Lower leg skin (tissue), 3 donors: Measurements from ENCODE around the gene ATF7IP.

Experiments
- POLR2A ChIP-seq, 2 donors: fragments of 450-650 bp; IDR thresholded peaks; one replicate each; pipeline ENCODE4 v1.6.1; 2016 to 2017; ENCODE audit warnings: antibody characterized with exemption in 2 of 2, mild to moderate bottlenecking in 1 of 2, moderate library complexity in 1 of 2
- TF ChIP-seq, protein P1 (sequence below), 3 donors: fragments of 450-650 bp; IDR thresholded peaks; one replicate each; pipeline ENCODE4 v1.5.1; 2016; ENCODE audit warnings: antibody characterized with exemption in 3 of 3, mild to moderate bottlenecking in 3 of 3, moderate library complexity in 2 of 3

DNA sequence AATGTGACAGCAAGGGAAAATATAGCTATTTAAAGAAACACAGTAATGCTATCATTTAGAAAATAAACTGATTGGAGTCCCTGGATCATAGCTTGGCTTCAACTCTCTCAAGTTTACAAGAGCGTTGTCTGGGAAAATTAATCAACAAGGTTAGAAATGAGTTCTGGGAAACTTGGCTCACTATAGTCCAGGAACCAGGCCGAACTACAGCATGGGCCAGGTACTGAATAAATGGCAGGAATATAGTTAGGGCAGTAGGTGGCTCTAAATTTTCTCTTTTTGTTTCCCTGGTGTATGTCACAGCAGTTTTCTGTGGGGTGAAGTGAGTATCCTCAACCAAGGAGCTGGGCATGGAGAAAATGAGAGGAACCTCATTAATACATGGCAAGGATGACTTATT lies 129.8 kb downstream of the ATF7IP start:
- TF ChIP-seq, protein P1, sequence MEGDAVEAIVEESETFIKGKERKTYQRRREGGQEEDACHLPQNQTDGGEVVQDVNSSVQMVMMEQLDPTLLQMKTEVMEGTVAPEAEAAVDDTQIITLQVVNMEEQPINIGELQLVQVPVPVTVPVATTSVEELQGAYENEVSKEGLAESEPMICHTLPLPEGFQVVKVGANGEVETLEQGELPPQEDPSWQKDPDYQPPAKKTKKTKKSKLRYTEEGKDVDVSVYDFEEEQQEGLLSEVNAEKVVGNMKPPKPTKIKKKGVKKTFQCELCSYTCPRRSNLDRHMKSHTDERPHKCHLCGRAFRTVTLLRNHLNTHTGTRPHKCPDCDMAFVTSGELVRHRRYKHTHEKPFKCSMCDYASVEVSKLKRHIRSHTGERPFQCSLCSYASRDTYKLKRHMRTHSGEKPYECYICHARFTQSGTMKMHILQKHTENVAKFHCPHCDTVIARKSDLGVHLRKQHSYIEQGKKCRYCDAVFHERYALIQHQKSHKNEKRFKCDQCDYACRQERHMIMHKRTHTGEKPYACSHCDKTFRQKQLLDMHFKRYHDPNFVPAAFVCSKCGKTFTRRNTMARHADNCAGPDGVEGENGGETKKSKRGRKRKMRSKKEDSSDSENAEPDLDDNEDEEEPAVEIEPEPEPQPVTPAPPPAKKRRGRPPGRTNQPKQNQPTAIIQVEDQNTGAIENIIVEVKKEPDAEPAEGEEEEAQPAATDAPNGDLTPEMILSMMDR (IDR thresholded peaks at IDR 0.05) = no peak
- no peak for TF ChIP-seq POLR2A (IDR thresholded peaks at IDR 0.05)
